PFSK-1 (cell line): Measurements from ENCODE around the gene SATB1.

Source experiments
- FOXP2 ChIP-seq: optimal IDR thresholded peaks from 2 replicates; pipeline ENCODE3; 2011; ENCODE audit warnings: borderline replicate concordance, control low read depth, inconsistent platforms; ENCODE audit not compliant: insufficient read depth; ENCODE audit errors: extremely low read length, extremely low read depth
- SIN3A ChIP-seq: IDR thresholded peaks from 2 replicates; pipeline ENCODE4 v1.6.1; 2012; ENCODE audit warnings: mild to moderate bottlenecking, low read length, moderate library complexity, borderline replicate concordance; ENCODE audit not compliant: insufficient read depth
- TAF1 ChIP-seq: IDR thresholded peaks from 2 replicates; pipeline ENCODE4 v1.6.1; 2012; ENCODE audit warnings: low read length, control low read depth, borderline replicate concordance; ENCODE audit not compliant: insufficient read depth
- TF ChIP-seq, protein P1 (sequence below), 2 experiments: IDR thresholded peaks; 2 replicates each; pipeline versions ENCODE4 v1.6.1 to v1.8.0; 2011 to 2012; ENCODE audit warnings: low read depth in 2 of 2, low read length in 2 of 2, control low read depth in 1 of 2, inconsistent platforms in 1 of 2, mild to moderate bottlenecking in 1 of 2, moderate library complexity in 1 of 2; ENCODE audit not compliant: insufficient read depth in 1 of 2

DNA sequence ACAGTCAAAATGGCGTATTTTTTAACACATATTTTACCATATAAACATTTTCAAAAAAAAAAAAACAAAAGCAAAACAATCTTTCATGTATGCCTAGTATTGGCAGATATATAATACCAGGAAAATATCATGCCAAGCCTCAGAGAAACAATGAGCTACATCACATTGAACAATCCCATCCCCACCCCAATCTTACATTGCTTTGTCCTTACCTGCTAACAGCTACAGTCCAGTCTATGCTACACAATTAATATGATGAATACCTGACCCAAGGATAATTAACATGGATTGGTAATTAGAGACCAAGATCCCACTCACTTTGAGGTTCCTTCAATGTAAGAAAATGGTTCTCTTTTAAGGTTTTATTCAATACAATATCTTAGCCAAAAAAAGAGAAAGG is 7.6 kb upstream of the SATB1 start:
- no peak for TF ChIP-seq TAF1
- no peak for TF ChIP-seq FOXP2
- TF ChIP-seq, protein P1, sequence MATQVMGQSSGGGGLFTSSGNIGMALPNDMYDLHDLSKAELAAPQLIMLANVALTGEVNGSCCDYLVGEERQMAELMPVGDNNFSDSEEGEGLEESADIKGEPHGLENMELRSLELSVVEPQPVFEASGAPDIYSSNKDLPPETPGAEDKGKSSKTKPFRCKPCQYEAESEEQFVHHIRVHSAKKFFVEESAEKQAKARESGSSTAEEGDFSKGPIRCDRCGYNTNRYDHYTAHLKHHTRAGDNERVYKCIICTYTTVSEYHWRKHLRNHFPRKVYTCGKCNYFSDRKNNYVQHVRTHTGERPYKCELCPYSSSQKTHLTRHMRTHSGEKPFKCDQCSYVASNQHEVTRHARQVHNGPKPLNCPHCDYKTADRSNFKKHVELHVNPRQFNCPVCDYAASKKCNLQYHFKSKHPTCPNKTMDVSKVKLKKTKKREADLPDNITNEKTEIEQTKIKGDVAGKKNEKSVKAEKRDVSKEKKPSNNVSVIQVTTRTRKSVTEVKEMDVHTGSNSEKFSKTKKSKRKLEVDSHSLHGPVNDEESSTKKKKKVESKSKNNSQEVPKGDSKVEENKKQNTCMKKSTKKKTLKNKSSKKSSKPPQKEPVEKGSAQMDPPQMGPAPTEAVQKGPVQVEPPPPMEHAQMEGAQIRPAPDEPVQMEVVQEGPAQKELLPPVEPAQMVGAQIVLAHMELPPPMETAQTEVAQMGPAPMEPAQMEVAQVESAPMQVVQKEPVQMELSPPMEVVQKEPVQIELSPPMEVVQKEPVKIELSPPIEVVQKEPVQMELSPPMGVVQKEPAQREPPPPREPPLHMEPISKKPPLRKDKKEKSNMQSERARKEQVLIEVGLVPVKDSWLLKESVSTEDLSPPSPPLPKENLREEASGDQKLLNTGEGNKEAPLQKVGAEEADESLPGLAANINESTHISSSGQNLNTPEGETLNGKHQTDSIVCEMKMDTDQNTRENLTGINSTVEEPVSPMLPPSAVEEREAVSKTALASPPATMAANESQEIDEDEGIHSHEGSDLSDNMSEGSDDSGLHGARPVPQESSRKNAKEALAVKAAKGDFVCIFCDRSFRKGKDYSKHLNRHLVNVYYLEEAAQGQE (IDR thresholded peaks at IDR 0.05; ENCODE audit: insufficient read depth in 1 of 2, low read depth in 2 of 2, low read length in 2 of 2) = no peak
- no peak for TF ChIP-seq SIN3A
